HL-60 (cell line): ENCODE data around the gene PFKFB1.

Experiments
- DNase-seq, 2 experiments: peaks; one replicate each; pipeline ENCODE4 v3.0.0-alpha.2; 2010 to 2020; ENCODE audit warnings: low read depth in 1 of 2, low spot score in 1 of 2
- H3K27ac ChIP-seq: fragments of 250-450 bp; sonication (Bioruptor Pico); replicated peaks from 2 replicates; pipeline ENCODE4 v1.5.1; 2020; ENCODE audit warnings: mild to moderate bottlenecking, moderate library complexity
- H3K27me3 ChIP-seq: fragments of 250-450 bp; sonication (Bioruptor Pico); 2 replicates; pipeline ENCODE4 v1.5.1; 2021; ENCODE audit warnings: mild to moderate bottlenecking, moderate library complexity; ENCODE audit not compliant: insufficient read depth, poor library complexity, severe bottlenecking
- H3K4me3 ChIP-seq: replicated peaks from 2 replicates; pipeline ENCODE4 v1.5.1; 2011; ENCODE audit warnings: mild to moderate bottlenecking, control low read depth, low read length; ENCODE audit not compliant: insufficient read depth
- CTCF ChIP-seq: IDR thresholded peaks from one replicate; pipeline ENCODE4 v1.5.1; 2011; ENCODE audit warnings: low read length, control low read depth, inconsistent platforms; ENCODE audit not compliant: insufficient read depth
- GABPA ChIP-seq: IDR thresholded peaks from 2 replicates; pipeline ENCODE4 v1.6.1; 2012; ENCODE audit warnings: low read depth
- POLR2AphosphoS5 ChIP-seq: IDR thresholded peaks from 2 replicates; pipeline ENCODE4 v1.6.1; 2012; ENCODE audit warnings: low read depth
- REST ChIP-seq: IDR thresholded peaks from 2 replicates; pipeline ENCODE4 v1.6.1; 2012; ENCODE audit warnings: low read depth; ENCODE audit not compliant: insufficient replicate concordance
- SPI1 ChIP-seq: IDR thresholded peaks from 2 replicates; pipeline ENCODE4 v1.6.1; 2012; ENCODE audit warnings: low read depth, mild to moderate bottlenecking, borderline replicate concordance

PFKFB1 gene

GRCh38 chrX:54935306-54935705 lies 58.7 kb downstream of the PFKFB1 start:
- Histone ChIP-seq H3K27ac (no peak overlapping the region), H3K27me3 (no peaks in the 10 kb centered on the region), H3K4me3 (no peak overlapping the region)
- DNase-seq = no peak
- TF ChIP-seq CTCF (no peak), SPI1 (no peak), REST (no peak), GABPA (no peak), POLR2AphosphoS5 (no peak)

DNA sequence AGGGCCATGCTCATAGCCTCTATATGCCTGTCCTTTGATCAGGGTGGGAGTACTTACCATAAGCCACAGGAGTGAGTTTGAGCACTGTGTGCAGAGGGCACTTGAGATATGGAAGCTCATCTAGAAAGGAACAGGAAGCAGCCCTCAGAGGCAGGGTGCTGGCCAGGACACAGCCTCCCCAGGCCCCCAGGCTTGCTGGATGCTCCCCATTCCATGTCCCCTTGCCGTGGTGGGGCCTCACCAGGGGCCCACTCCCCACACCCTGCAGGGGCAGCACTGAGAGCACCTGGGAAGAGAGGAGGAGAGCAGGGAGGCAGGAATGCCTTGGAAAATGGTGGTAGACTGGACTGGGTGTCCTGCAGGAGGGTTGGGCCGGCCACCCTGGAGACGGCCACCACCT lies 59.1 kb downstream of the PFKFB1 start:
- Histone ChIP-seq H3K27ac (no peak overlapping the region), H3K4me3 (no peak overlapping the region), H3K27me3 (no peaks in the 10 kb centered on the region)
- TF ChIP-seq SPI1 (no peak), REST (no peak), GABPA (no peak), CTCF (no peak), POLR2AphosphoS5 (no peak)
- DNase-seq = no peak

- no peaks in the 10 kb centered on the region for H3K27me3 ChIP-seq
- H3K27ac ChIP-seq = no peak overlapping the region
- no peak for DNase-seq
- TF ChIP-seq CTCF = no peak
- no peak for TF ChIP-seq REST
- no peak overlapping the region for H3K4me3 ChIP-seq
Measured at GRCh38 chrX:54934058-54934457, 59.9 kb downstream of the PFKFB1 start.
